HG03159 (cell line): ENCODE data around the gene POLR2H.

ENCODE experiments used
- ATAC-seq: cut with Tn5 transposase; IDR thresholded peaks from one replicate; pipeline ENCODE4 v1.9.1; 2021; ENCODE audit warnings: mild to moderate bottlenecking, moderate library complexity; ENCODE audit not compliant: unreplicated experiment

POLR2H gene

DNA sequence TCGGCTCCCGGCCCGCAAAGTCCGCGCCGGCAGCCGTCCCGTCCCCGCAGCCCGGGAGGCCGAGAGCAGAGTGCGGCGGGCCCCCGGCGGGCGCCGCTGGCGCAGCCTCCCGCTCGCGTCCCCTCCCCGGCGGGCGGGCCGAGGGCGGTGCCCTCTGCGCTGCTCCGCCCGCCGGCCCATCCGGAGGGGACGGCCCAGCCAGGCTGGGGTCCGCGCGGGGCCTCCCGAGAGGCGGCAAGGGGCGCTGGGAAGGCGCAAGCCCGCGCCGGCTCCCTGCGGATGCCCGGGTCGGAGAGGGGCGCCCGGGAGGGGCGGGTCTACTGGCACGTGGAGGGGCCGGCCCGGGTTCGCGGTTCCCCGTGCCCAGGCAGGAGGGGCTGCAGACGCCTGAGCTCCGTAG lies at the start of gene POLR2H, which contains the start of gene CLCN2:
Gene POLR2H (plus strand): TSS at position 179 of the 400 bp plus-strand sequence. CDS start 1,783 bp downstream, outside the sequence.
Gene CLCN2 (minus strand): TSS at position 74 of the 400 bp plus-strand sequence. CDS start 126 bp downstream, outside the sequence.
- no peak for ATAC-seq

DNA sequence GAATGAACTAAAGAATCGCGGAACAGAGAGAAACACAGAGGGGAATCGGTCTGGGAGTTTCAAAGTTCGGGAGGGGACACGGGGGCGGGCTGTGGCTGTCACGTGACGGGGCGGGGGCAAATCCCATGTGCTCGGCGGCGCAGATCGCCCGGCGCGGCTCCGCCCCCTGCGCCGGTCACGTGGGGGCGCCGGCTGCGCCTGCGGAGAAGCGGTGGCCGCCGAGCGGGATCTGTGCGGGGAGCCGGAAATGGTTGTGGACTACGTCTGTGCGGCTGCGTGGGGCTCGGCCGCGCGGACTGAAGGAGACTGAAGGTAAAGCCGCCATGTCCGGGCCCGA lies 47.2 kb upstream of the POLR2H start, which contains the start of gene EIF4G1:
Gene EIF4G1 (plus strand): TSS at position 244 of the 337 bp plus-strand sequence. CDS start 1,191 bp downstream, outside the sequence.
- peak; percentile 84 for ATAC-seq

DNA sequence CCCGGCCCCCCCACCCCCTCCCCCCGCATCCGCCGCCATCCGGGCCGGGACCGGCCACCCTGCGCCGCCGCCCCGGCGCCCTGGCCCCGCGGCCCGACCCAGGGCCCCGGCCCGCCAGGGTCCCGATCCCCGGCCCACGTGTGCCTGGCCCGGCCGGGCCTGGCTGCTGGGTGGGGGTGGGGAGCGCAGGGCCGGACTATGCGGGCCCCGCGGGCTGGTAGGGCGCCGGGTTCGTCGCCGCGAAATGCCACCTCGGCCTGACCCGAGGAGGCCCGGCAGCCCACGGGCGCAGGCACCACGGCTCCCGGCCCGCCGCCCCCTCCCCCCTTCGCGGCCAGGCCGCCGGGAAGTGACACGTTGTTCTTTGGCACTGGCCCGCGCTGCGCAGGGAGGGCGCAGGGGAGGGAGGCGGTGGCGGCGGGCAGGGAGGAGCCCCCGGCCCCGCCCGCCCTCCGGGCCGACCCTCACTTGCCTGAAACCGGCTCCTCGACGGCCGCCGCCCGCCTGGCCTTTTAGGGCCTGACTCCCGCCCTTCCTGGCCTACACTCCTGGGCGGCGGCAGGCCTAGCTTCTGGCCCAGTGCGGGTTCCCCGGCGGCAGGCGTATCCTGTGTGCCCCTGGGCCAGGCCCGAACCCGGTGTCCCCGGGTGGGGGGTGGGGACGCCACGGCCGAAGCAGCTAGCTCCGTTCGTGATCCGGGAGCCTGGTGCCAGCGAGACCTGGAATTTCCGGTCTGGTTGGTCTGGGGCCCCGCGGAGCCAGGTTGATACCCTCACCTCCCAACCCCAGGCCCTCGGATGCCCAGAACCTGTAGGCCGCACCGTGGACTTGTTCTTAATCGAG lies 46.6 kb upstream of the POLR2H start:
- peak; percentile 31 for ATAC-seq

DNA sequence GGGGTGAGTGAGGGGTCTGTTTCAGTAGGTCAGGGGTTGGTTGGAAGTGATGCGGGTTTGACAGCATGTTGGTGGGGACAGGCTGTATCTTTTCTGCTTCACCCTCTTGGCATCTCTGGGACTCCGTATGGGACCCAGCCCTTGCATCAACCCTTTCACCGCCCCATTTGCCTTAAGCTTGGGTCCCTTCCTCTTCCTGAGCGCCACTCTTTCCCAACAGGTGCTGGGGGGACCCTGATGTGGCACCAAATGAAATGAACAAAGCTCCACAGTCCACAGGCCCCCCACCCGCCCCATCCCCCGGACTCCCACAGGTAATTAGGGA lies 46.0 kb upstream of the POLR2H start:
- ATAC-seq: peak; percentile 3

GRCh38 chr3:184315871-184316661 lies 45.4 kb upstream of the POLR2H start:
- no peak for ATAC-seq

DNA sequence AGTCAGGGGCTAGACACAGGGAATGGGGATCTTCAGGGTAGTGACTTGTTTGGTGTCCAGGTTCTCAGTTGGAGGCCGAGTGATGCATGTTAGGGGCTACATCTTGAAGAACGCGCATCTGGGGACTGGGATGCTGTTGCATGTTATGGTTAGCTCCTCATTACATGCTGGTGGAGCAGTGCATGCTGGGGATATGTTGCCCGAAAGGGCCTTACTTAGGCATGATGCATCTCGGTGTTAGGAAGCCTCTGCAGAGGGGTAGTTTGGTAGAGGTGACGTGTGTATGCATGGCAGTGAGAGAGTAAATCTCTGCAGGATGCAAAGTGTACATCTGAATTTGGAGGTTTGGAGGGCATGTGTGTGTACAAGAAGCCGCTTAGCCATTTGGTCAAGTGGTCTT lies 44.7 kb upstream of the POLR2H start:
- ATAC-seq: no peak

GRCh38 chr3:184317201-184317600 lies 44.3 kb upstream of the POLR2H start:
- no peak for ATAC-seq

DNA sequence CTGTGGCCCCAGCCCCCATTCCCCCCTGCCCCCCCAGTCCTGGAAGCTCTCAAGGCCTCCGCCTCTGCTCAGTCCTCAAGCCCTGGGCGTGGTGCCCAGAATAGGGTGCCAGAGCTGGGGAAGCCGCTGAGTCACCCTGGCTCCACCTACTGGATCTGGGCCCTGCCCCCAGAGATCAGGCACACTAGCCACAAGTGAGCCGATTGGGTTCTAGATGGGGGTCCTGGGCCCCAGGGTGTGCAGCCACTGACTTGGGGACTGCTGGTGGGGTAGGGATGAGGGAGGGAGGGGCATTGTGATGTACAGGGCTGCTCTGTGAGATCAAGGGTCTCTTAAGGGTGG lies 41.4 kb upstream of the POLR2H start:
- ATAC-seq: no peak

- no peak for ATAC-seq
These were observed 39.8 kb upstream of the POLR2H start for GRCh38 chr3:184321666-184322065.

DNA sequence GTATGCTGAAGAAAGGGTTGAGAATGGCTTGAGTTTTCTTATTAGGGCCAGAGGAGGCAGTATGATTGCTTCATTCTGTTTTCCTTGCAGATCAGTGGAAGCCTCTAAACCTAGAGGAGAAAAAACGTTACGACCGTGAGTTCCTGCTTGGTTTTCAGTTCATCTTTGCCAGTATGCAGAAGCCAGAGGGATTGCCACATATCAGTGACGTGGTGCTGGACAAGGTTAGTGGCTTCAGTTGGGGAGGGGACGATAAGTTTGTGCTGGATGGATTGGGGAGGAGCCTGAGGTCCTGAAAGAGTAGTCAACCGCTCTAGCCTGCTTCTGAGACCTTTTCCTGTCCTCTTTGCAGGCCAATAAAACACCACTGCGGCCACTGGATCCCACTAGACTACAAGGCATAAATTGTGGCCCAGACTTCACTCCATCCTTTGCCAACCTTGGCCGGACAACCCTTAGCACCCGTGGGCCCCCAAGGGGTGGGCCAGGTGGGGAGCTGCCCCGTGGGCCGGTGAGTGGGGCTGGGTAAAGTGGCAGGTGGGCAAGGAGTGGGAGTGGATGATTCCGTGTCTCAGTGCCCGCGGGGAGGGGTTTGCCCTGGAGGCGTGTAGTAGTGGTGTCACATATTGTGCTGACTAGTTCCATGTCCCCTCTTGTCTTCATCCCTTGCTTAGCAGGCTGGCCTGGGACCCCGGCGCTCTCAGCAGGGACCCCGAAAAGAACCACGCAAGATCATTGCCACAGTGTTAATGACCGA lies 38.6 kb upstream of the POLR2H start:
- ATAC-seq: no peak

DNA sequence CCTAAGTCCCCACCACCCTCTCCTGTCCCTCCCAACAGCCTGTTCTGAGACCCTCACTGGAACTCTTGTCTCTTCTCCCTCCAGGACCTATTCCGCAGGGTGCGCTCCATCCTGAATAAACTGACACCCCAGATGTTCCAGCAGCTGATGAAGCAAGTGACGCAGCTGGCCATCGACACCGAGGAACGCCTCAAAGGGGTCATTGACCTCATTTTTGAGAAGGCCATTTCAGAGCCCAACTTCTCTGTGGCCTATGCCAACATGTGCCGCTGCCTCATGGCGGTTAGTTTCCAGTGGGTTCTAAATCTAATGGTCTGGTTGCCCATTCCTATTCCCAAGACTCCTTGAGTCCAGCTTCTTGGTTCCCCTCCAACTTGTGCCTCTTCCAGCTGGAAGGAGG lies 37.8 kb upstream of the POLR2H start:
- ATAC-seq: no peak

- ATAC-seq: no peak
These were observed 36.2 kb upstream of the POLR2H start for GRCh38 chr3:184325269-184325668.

GRCh38 chr3:184325715-184326369 lies 35.7 kb upstream of the POLR2H start:
- ATAC-seq: no peak

GRCh38 chr3:184327171-184327570 lies 34.3 kb upstream of the POLR2H start:
- no peak for ATAC-seq

DNA sequence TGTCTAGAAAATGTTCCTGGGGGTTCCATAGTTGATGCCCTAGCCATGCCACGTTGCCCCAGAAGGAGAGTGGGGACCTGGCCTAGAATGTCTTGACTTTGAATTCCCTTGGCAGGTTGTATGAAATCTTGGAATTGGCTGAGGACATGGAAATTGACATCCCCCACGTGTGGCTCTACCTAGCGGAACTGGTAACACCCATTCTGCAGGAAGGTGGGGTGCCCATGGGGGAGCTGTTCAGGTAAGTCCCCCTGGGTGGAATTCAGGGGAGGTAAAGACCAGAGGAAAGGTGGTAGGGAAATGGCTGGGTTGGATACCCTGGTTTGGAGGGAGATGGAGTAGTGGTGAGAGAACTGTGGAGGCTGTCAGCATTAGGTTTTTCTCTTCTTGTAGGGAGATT lies 33.0 kb upstream of the POLR2H start:
- no peak for ATAC-seq

GRCh38 chr3:184332370-184333090 lies 29.0 kb upstream of the POLR2H start:
- ATAC-seq: no peak

DNA sequence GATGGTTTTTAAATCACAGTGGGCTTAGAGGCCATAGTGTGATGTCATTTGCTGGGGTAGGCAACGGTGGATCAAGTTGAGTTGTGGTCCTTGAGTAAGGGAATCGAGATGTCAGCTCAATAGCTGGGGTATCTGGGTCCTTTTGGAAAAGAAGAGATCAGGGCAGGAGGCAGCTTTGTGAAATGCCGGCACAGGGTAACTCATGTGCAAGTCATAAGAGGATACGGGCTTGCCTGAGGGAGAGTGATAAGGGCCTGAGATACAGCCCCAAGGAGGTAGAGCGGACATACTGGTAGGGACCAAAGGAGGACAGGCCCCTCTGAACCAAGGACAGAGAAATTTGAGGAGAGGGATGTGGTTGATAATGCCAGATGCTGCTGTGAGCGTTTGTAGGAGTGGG lies 28.3 kb upstream of the POLR2H start:
- no peak for ATAC-seq

- ATAC-seq: no peak
These were observed 27.8 kb upstream of the POLR2H start for GRCh38 chr3:184333700-184334099.

GRCh38 chr3:184334470-184335158 lies 26.9 kb upstream of the POLR2H start:
- ATAC-seq: no peak

DNA sequence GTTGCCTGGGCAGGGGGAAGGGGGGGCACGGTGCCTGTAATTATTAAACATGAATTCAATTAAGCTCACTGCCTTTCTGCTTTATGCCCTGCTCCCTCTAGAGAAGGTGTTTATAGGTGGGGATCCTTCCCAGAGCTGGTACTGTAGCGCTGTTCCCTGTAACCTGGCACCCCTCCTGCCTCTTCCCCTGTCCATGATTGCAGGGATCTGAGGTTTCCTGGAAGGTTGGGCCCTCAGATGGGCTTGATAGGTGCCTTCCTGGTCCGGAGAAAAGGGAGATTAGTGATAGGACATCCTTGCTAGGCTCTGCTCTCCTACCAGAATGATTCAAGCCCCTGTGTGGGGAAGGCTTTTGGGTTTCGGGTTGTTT lies 26.2 kb upstream of the POLR2H start:
- ATAC-seq: peak; percentile 5
